ENCODE results near the gene SLC9A7.

SLC9A7 gene

DNA sequence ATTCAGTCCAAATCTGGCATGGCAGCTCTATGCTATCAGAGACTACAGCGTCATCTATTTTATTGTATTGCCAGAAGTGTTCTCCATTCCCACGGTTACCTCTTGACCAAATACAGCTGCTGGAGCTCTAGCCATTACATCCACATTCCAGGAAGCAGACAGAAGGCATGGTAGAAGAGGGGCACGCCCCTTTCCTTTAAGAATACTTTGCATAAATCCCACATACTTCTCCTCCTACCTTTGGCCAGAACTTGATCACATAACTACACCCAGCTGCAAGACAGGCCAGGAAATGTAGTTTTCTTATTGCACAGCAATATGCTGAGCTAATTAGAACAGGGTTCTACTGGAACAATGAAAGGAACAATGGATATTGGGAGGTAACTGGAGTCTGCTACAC is 14.9 kb downstream of the SLC9A7 start:
- POLR2A ChIA-PET = no interaction called here
- Histone ChIP-seq H3K9me3 (ENCODE audit: control insufficient read depth, insufficient read depth, low read depth, low read length) (no peaks in the 10 kb centered on the region), H3K4me3 (ENCODE audit: low read depth, low read length) (no peak overlapping the region), H3K27ac (ENCODE audit: extremely low read depth, low read depth, low read length) (no peak overlapping the region), H3K36me3 (ENCODE audit: control insufficient read depth in 2 of 2, insufficient read depth in 1 of 2, low read length in 2 of 2) (no peaks in the 10 kb centered on the region), H3K4me1 (ENCODE audit: control insufficient read depth, insufficient read depth, low read length) (no peaks in the 10 kb centered on the region)
- CTCF ChIA-PET = no interaction called here
- TF ChIP-seq ZNF596 (tag by site-specific recombination; IDR thresholded peaks at IDR 0.05) (no peak), SETDB1 (IDR thresholded peaks at IDR 0.05; ENCODE audit: insufficient read length, low read length) (no peak), ZNF274 (IDR thresholded peaks at IDR 0.05; ENCODE audit: low read length) (no peak), ZNF274 (tag by site-specific recombination; IDR thresholded peaks at IDR 0.05; ENCODE audit: borderline replicate concordance) (no peak), OVOL3 (tag by site-specific recombination; IDR thresholded peaks at IDR 0.05) (no peak), ZSCAN16 (tag by site-specific recombination; IDR thresholded peaks at IDR 0.05) (no peak)

DNA sequence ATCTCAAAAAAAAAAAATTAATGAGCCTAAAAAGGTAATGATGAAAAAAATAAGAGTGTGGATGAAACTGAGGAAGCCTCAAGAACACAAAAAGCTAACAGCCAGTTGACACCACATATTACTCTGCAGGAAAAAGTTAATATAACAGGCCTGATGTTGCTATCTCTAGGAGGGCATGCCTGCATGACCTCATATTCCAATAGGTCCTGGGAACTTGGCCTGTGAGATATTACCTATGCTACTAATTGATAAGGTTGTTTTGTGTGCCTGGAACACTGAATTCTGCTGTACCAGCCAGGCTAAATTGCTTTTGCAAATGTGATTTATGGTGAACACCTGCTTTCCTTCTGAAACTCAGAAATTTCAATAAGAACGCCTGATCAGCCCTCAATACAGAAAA is 15.9 kb downstream of the SLC9A7 start:
- ChIA-PET CTCF (no interaction called here), POLR2A (no interaction called here)
- H3K36me3 ChIP-seq (ENCODE audit: control insufficient read depth in 2 of 2, insufficient read depth in 1 of 2, low read length in 2 of 2) = no peaks in the 10 kb centered on the region
- no peaks in the 10 kb centered on the region for H3K9me3 ChIP-seq (ENCODE audit: control insufficient read depth, insufficient read depth, low read depth, low read length)
- H3K4me1 ChIP-seq (ENCODE audit: control insufficient read depth, insufficient read depth, low read length) = no peaks in the 10 kb centered on the region
- H3K27ac ChIP-seq (ENCODE audit: extremely low read depth, low read depth, low read length) = no peak overlapping the region
- no peak for TF ChIP-seq ZNF621 (tag by site-specific recombination; IDR thresholded peaks at IDR 0.05)
- TF ChIP-seq ZBTB6 (tag by site-specific recombination; IDR thresholded peaks at IDR 0.05) = no peak
- no peak for TF ChIP-seq EGR2 (tag by site-specific recombination; IDR thresholded peaks at IDR 0.05; ENCODE audit: low read depth)
- no peak for TF ChIP-seq ZNF140 (tag by site-specific recombination; IDR thresholded peaks at IDR 0.05)
- TF ChIP-seq, protein P1, sequence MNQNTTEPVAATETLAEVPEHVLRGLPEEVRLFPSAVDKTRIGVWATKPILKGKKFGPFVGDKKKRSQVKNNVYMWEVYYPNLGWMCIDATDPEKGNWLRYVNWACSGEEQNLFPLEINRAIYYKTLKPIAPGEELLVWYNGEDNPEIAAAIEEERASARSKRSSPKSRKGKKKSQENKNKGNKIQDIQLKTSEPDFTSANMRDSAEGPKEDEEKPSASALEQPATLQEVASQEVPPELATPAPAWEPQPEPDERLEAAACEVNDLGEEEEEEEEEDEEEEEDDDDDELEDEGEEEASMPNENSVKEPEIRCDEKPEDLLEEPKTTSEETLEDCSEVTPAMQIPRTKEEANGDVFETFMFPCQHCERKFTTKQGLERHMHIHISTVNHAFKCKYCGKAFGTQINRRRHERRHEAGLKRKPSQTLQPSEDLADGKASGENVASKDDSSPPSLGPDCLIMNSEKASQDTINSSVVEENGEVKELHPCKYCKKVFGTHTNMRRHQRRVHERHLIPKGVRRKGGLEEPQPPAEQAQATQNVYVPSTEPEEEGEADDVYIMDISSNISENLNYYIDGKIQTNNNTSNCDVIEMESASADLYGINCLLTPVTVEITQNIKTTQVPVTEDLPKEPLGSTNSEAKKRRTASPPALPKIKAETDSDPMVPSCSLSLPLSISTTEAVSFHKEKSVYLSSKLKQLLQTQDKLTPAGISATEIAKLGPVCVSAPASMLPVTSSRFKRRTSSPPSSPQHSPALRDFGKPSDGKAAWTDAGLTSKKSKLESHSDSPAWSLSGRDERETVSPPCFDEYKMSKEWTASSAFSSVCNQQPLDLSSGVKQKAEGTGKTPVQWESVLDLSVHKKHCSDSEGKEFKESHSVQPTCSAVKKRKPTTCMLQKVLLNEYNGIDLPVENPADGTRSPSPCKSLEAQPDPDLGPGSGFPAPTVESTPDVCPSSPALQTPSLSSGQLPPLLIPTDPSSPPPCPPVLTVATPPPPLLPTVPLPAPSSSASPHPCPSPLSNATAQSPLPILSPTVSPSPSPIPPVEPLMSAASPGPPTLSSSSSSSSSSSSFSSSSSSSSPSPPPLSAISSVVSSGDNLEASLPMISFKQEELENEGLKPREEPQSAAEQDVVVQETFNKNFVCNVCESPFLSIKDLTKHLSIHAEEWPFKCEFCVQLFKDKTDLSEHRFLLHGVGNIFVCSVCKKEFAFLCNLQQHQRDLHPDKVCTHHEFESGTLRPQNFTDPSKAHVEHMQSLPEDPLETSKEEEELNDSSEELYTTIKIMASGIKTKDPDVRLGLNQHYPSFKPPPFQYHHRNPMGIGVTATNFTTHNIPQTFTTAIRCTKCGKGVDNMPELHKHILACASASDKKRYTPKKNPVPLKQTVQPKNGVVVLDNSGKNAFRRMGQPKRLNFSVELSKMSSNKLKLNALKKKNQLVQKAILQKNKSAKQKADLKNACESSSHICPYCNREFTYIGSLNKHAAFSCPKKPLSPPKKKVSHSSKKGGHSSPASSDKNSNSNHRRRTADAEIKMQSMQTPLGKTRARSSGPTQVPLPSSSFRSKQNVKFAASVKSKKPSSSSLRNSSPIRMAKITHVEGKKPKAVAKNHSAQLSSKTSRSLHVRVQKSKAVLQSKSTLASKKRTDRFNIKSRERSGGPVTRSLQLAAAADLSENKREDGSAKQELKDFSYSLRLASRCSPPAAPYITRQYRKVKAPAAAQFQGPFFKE (tag by site-specific recombination; IDR thresholded peaks at IDR 0.05; ENCODE audit: borderline replicate concordance) = no peak
- no peak for TF ChIP-seq ZNF146 (tag by site-specific recombination; IDR thresholded peaks at IDR 0.05)
- no peak for TF ChIP-seq GLIS1 (tag by site-specific recombination; IDR thresholded peaks at IDR 0.05)
- TF ChIP-seq ZNF76 (tag by site-specific recombination; IDR thresholded peaks at IDR 0.05; ENCODE audit: borderline replicate concordance, low read depth) = no peak
- TF ChIP-seq, protein P2, sequence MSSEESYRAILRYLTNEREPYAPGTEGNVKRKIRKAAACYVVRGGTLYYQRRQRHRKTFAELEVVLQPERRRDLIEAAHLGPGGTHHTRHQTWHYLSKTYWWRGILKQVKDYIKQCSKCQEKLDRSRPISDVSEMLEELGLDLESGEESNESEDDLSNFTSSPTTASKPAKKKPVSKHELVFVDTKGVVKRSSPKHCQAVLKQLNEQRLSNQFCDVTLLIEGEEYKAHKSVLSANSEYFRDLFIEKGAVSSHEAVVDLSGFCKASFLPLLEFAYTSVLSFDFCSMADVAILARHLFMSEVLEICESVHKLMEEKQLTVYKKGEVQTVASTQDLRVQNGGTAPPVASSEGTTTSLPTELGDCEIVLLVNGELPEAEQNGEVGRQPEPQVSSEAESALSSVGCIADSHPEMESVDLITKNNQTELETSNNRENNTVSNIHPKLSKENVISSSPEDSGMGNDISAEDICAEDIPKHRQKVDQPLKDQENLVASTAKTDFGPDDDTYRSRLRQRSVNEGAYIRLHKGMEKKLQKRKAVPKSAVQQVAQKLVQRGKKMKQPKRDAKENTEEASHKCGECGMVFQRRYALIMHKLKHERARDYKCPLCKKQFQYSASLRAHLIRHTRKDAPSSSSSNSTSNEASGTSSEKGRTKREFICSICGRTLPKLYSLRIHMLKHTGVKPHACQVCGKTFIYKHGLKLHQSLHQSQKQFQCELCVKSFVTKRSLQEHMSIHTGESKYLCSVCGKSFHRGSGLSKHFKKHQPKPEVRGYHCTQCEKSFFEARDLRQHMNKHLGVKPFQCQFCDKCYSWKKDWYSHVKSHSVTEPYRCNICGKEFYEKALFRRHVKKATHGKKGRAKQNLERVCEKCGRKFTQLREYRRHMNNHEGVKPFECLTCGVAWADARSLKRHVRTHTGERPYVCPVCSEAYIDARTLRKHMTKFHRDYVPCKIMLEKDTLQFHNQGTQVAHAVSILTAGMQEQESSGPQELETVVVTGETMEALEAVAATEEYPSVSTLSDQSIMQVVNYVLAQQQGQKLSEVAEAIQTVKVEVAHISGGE (tag by site-specific recombination; conservative IDR thresholded peaks at IDR 0.05; ENCODE audit: low read depth) = no peak
- H3K4me3 ChIP-seq (ENCODE audit: low read depth, low read length) = no peak overlapping the region
